ENCODE measurements around the gene ARMC9. TPM values are rescaled to one million over a fixed set of nuclear protein-coding genes. Genes with fewer than 3 reads are reported as not detected.

ARMC9 gene
- total RNA-seq, 1 donor from 2014 or later = 19.3 TPM

- DNase-seq = no peak
- Mint-ChIP-seq H3K27me3 (ENCODE audit: unreplicated experiment) (no peaks in the 10 kb centered on the region), H3K36me3 (ENCODE audit: unreplicated experiment) (peaks cover 7% of the 10 kb centered on the region), H3K9me3 (ENCODE audit: unreplicated experiment) (no peaks in the 10 kb centered on the region), H3K4me3 (ENCODE audit: unreplicated experiment) (no peak overlapping the region), H3K4me1 (ENCODE audit: low read depth, unreplicated experiment) (no peaks in the 10 kb centered on the region), H3K27ac (ENCODE audit: unreplicated experiment) (no peak overlapping the region)
- TF ChIP-seq, protein P1, sequence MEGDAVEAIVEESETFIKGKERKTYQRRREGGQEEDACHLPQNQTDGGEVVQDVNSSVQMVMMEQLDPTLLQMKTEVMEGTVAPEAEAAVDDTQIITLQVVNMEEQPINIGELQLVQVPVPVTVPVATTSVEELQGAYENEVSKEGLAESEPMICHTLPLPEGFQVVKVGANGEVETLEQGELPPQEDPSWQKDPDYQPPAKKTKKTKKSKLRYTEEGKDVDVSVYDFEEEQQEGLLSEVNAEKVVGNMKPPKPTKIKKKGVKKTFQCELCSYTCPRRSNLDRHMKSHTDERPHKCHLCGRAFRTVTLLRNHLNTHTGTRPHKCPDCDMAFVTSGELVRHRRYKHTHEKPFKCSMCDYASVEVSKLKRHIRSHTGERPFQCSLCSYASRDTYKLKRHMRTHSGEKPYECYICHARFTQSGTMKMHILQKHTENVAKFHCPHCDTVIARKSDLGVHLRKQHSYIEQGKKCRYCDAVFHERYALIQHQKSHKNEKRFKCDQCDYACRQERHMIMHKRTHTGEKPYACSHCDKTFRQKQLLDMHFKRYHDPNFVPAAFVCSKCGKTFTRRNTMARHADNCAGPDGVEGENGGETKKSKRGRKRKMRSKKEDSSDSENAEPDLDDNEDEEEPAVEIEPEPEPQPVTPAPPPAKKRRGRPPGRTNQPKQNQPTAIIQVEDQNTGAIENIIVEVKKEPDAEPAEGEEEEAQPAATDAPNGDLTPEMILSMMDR (IDR thresholded peaks at IDR 0.05; ENCODE audit: partially characterized antibody, unreplicated experiment) = no peak
These were observed 185.1 kb downstream of the ARMC9 start for GRCh38 chr2:231383416-231384108.

DNA sequence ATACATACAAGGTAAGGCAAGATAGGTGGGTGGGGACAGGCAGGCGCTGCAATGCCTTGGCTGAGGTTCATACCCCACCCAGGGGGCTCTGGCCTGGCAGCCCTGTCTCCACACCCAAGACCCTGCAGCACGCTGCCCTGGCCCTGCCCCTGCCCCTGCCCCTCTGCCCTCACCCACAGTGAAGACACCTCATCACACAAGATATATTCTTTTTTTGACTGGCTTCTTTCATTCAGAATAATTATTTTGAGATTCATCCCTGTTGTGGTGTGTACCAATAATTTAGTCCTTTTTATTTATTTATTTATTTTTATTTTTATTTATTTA lies 185.6 kb downstream of the ARMC9 start:
- Mint-ChIP-seq H3K36me3 (ENCODE audit: unreplicated experiment) (peaks cover 7% of the 10 kb centered on the region), H3K4me1 (ENCODE audit: low read depth, unreplicated experiment) (no peaks in the 10 kb centered on the region), H3K27ac (ENCODE audit: unreplicated experiment) (no peak overlapping the region), H3K27me3 (ENCODE audit: unreplicated experiment) (no peaks in the 10 kb centered on the region), H3K4me3 (ENCODE audit: unreplicated experiment) (no peak overlapping the region), H3K9me3 (ENCODE audit: unreplicated experiment) (no peaks in the 10 kb centered on the region)
- no peak for DNase-seq
- TF ChIP-seq, protein P1 (IDR thresholded peaks at IDR 0.05; ENCODE audit: partially characterized antibody, unreplicated experiment) = no peak

DNA sequence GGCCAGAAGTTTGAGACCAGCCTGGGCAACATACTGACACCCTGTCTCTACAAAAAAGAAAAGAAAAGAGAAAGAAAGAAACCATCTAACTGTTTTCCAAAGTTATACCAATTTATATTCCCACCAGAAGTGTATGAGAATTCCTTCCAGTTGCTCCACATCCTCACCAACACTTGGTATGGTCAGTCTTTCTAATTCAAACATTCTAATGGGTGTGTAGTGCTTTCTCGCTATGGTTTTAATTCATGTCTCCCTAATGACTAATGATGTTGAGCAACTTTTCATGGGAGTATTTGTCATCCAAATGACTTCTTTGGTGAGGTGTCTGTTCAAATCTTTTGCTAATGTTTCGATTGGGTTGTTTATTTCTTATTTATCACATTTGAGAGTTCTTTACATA lies 186.5 kb downstream of the ARMC9 start:
- TF ChIP-seq, protein P1 (IDR thresholded peaks at IDR 0.05; ENCODE audit: partially characterized antibody, unreplicated experiment) = no peak
- Mint-ChIP-seq H3K9me3 (ENCODE audit: unreplicated experiment) (no peaks in the 10 kb centered on the region), H3K4me3 (ENCODE audit: unreplicated experiment) (no peak overlapping the region), H3K4me1 (ENCODE audit: low read depth, unreplicated experiment) (no peaks in the 10 kb centered on the region), H3K36me3 (ENCODE audit: unreplicated experiment) (peaks cover 7% of the 10 kb centered on the region), H3K27ac (ENCODE audit: unreplicated experiment) (no peak overlapping the region), H3K27me3 (ENCODE audit: unreplicated experiment) (no peaks in the 10 kb centered on the region)
- no peak for DNase-seq

- Mint-ChIP-seq H3K4me1 (ENCODE audit: low read depth, unreplicated experiment) (no peaks in the 10 kb centered on the region), H3K9me3 (ENCODE audit: unreplicated experiment) (no peaks in the 10 kb centered on the region), H3K4me3 (ENCODE audit: unreplicated experiment) (no peak overlapping the region), H3K27ac (ENCODE audit: unreplicated experiment) (no peak overlapping the region), H3K27me3 (ENCODE audit: unreplicated experiment) (no peaks in the 10 kb centered on the region), H3K36me3 (ENCODE audit: unreplicated experiment) (peaks cover 7% of the 10 kb centered on the region)
- TF ChIP-seq, protein P1 (IDR thresholded peaks at IDR 0.05; ENCODE audit: partially characterized antibody, unreplicated experiment) = no peak
- no peak for DNase-seq
These were observed 187.0 kb downstream of the ARMC9 start for GRCh38 chr2:231385429-231385828.

GRCh38 chr2:231386446-231386845 lies 188.0 kb downstream of the ARMC9 start:
- no peaks in the 10 kb centered on the region for H3K27me3 Mint-ChIP-seq (ENCODE audit: unreplicated experiment)
- peaks cover 7% of the 10 kb centered on the region for H3K36me3 Mint-ChIP-seq (ENCODE audit: unreplicated experiment)
- no peaks in the 10 kb centered on the region for H3K9me3 Mint-ChIP-seq (ENCODE audit: unreplicated experiment)
- no peak for DNase-seq
- TF ChIP-seq, protein P1 (IDR thresholded peaks at IDR 0.05; ENCODE audit: partially characterized antibody, unreplicated experiment) = no peak
- no peak overlapping the region for H3K4me3 Mint-ChIP-seq (ENCODE audit: unreplicated experiment)
- H3K4me1 Mint-ChIP-seq (ENCODE audit: low read depth, unreplicated experiment) = no peaks in the 10 kb centered on the region
- no peak overlapping the region for H3K27ac Mint-ChIP-seq (ENCODE audit: unreplicated experiment)
